A549 (cell line): ENCODE results near the gene ZNF12. TPM values are rescaled to one million over a fixed set of nuclear protein-coding genes. Genes with fewer than 3 reads are reported as not detected.

ENCODE experiments used
- ATAC-seq, 2 experiments: fragments of 200-7000 bp in 1 of 2; fragments of >200 bp in 1 of 2; cut with Nextera tagmentation in 1 of 2; cut with Tn5 transposase in 1 of 2; 3 replicates each; pipeline versions ENCODE4 v1.8.0 to v1.9.1; 2018 to 2020; ENCODE audit warnings: mild to moderate bottlenecking in 1 of 2, moderate library complexity in 1 of 2
- CTCF ChIA-PET: fragments of 300-600 bp; sonication (Branson Sonifier 250); formaldehyde crosslinking; extraction: SDS; loops from one replicate; lab custom pipeline; 2021; ENCODE audit warnings: antibody characterized with exemption, inconsistent platforms; lab: Yijun Ruan, JAX
- POLR2A ChIA-PET: fragments of 350-600 bp; formaldehyde crosslinking; extraction: SDS; loops from one replicate; lab custom pipeline; 2021; ENCODE audit warnings: antibody characterized with exemption, inconsistent platforms; lab: Yijun Ruan, JAX
- DNase-seq, 2 experiments: peaks; one replicate each; pipeline versions ENCODE4 v3.0.0 to v3.0.0-alpha.2; 2011 to 2016; ENCODE audit warnings: low read depth in 1 of 2, low spot score in 1 of 2
- FAIRE-seq: peaks from 2 replicates; lab custom pipeline; 2011; peaks lifted over from hg19 to GRCh38; lab: Jason Lieb, UNC
- H3K27ac ChIP-seq, 2 experiments: fragments of >200 bp; sonication (Bioruptor Twin); formaldehyde crosslinking; 3 replicates each; pipeline ENCODE4 v1.5.1; 2016 to 2017
- H3K4me1 ChIP-seq: fragments of >200 bp; sonication (Bioruptor Twin); formaldehyde crosslinking; 3 replicates; pipeline ENCODE4 v1.6.1; 2016
- H3K4me2 ChIP-seq: fragments of >200 bp; sonication (Bioruptor Twin); formaldehyde crosslinking; 3 replicates; pipeline ENCODE4 v1.6.1; 2016
- H3K4me3 ChIP-seq: fragments of >200 bp; sonication (Bioruptor Twin); formaldehyde crosslinking; 3 replicates; pipeline ENCODE4 v1.5.1; 2016
- H3K9me3 ChIP-seq: fragments of >200 bp; sonication (Bioruptor Twin); formaldehyde crosslinking; 3 replicates; pipeline ENCODE4 v1.6.1; 2016
- ATOH8 ChIP-seq: fragments of 250-450 bp; sonication (Bioruptor Pico); IDR thresholded peaks from 2 replicates; pipeline ENCODE4 v1.5.0; 2020; ENCODE audit warnings: low read depth, mild to moderate bottlenecking, moderate library complexity
- BHLHE40 ChIP-seq: IDR thresholded peaks from 2 replicates; pipeline ENCODE4 v1.6.1; 2012; ENCODE audit warnings: low read depth, low read length, inconsistent platforms
- EHMT2 ChIP-seq: fragments of 200-600 bp; sonication (generic); IDR thresholded peaks from 2 replicates; pipeline ENCODE4 v1.6.1; 2016; ENCODE audit warnings: antibody characterized with exemption, low read depth, mild to moderate bottlenecking, moderate library complexity
- ESRRA ChIP-seq: fragments of 150-350 bp; IDR thresholded peaks from 2 replicates; pipeline ENCODE4 v1.6.1; 2014; ENCODE audit warnings: mild to moderate bottlenecking, low read length, borderline replicate concordance
- GATA3 ChIP-seq: IDR thresholded peaks from 2 replicates; pipeline ENCODE4 v1.6.1; 2012; ENCODE audit warnings: borderline replicate concordance
- HDAC2 ChIP-seq: fragments of 200-600 bp; sonication (generic); IDR thresholded peaks from 2 replicates; pipeline ENCODE4 v1.6.1; 2016
- HOXB13 ChIP-seq: fragments of 250-450 bp; sonication (Bioruptor Pico); IDR thresholded peaks from 2 replicates; pipeline ENCODE4 v1.5.0; 2020; ENCODE audit warnings: low read depth, mild to moderate bottlenecking, moderate library complexity
- JUN ChIP-seq, 2 experiments: fragments of >200 bp; sonication (Bioruptor Twin); formaldehyde crosslinking; IDR thresholded peaks; 2 replicates in 1 of 2; 3 replicates in 1 of 2; pipeline ENCODE4 v1.6.1; 2016 to 2017
- JUNB ChIP-seq: fragments of >200 bp; sonication (Bioruptor Twin); formaldehyde crosslinking; IDR thresholded peaks from 2 replicates; pipeline ENCODE4 v1.6.1; 2016
- KDM1A ChIP-seq: fragments of 200-600 bp; sonication (generic); IDR thresholded peaks from 2 replicates; pipeline ENCODE4 v1.6.1; 2016; ENCODE audit warnings: low read depth, mild to moderate bottlenecking
- MAFK ChIP-seq: fragments of 450-650 bp; IDR thresholded peaks from 2 replicates; pipeline ENCODE4 v1.6.1; 2014; ENCODE audit not compliant: partially characterized antibody
- NPAS2 ChIP-seq: fragments of 250-450 bp; sonication (Bioruptor Pico); IDR thresholded peaks from 2 replicates; pipeline ENCODE4 v1.8.0; 2022; ENCODE audit warnings: mild to moderate bottlenecking, moderate library complexity, borderline replicate concordance
- NR3C1 ChIP-seq: fragments of >200 bp; sonication (Bioruptor Twin); formaldehyde crosslinking; IDR thresholded peaks from 3 replicates; pipeline ENCODE4 v1.6.1; 2017
- PHF8 ChIP-seq: fragments of 200-600 bp; sonication (generic); IDR thresholded peaks from 2 replicates; pipeline ENCODE4 v1.6.1; 2016; ENCODE audit warnings: low read depth, mild to moderate bottlenecking, antibody characterized with exemption, moderate library complexity, borderline replicate concordance
- POLR2AphosphoS2 ChIP-seq: conservative IDR thresholded peaks from 2 replicates; pipeline ENCODE4 v1.6.1; 2012; ENCODE audit warnings: low read length, improper control_type of control experiment, inconsistent platforms
- USF2 ChIP-seq: fragments of 450-650 bp; IDR thresholded peaks from 2 replicates; pipeline ENCODE4 v1.6.1; 2014; ENCODE audit warnings: antibody characterized with exemption
- ZSCAN20 ChIP-seq: fragments of 250-450 bp; sonication (Bioruptor Pico); IDR thresholded peaks from 2 replicates; pipeline ENCODE4 v1.8.0; 2022; ENCODE audit warnings: mild to moderate bottlenecking, moderate library complexity
- WGBS: methylation state at CpG from one replicate; pipeline ENCODE4 v1.1.6; 2017; ENCODE audit errors: missing lambda C conversion rate; 5-methylcytosine and 5-hydroxymethylcytosine counted together
- polyA plus RNA-seq, 4 experiments: library from polyadenylated mRNA; depleted of rRNA in 3 of 4; stranded (reverse); fragments of >200 nt; fragmentation: RNase III in 1 of 4; extraction: RNeasy Plus Mini Kit Qiagen cat#74134 plus additional on column Dnase treatment in 1 of 4; gene quantifications; 2 replicates in 3 of 4; 3 replicates in 1 of 4; pipeline ENCODE4 v1.2.3, GENCODE V29; 2011 to 2017
- TF ChIP-seq, protein P1 (sequence below): fragments of >200 bp; sonication (Bioruptor Twin); formaldehyde crosslinking; IDR thresholded peaks from 2 replicates; pipeline ENCODE4 v1.6.1; 2016
- TF ChIP-seq, protein P2 (sequence below): fragments of 200-600 bp; sonication (generic); IDR thresholded peaks from 2 replicates; pipeline ENCODE4 v1.6.1; 2016; ENCODE audit warnings: antibody characterized with exemption, mild to moderate bottlenecking, moderate library complexity

ZNF12 gene
- polyA plus RNA-seq, 2 of the 4 experiments (the other 2 are of a cell fraction), result 8.8 to 23.9 TPM

DNA sequence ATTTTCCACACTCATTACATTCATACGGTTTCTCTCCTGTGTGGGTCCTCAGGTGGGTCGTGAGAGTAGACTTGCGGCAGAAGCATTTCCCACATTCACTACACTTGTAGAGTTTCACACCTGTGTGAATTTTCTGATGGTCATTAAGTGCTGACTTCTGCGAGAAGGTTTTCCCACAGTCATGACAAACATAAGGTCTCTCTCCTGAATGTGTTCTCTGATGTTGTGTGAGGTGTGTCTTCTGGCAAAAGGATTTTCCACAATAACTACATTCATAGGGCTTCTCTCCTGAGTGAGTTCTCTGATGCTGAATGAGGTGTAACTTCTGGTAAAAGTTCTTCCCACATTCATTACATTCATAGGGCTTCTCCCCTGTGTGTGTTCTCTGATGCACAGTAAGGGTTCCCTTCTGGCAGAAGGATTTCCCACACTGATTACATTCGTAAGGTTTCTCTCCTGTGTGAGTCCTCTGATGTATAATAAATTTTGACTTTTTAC, 15.1 kb downstream of the ZNF12 start:
- H3K4me3 ChIP-seq, result no peak overlapping the region
- CTCF ChIA-PET, result interaction anchor here (0.8 kb wide), 1 partner anchor 13 kb away, joined by 3 read pairs; no protein-coding TSS in a partner anchor
- POLR2A ChIA-PET, result no interaction called here
- WGBS, result 96% methylated on average over 5 of the region's 5 CpGs
- peak in 1 of 2 experiments; percentile 56 for DNase-seq
- peaks cover 100% of the 10 kb centered on the region for H3K9me3 ChIP-seq
- no peak overlapping the region for H3K27ac ChIP-seq
- TF ChIP-seq ATOH8 (CRISPR knock-in tag), result no peak; the same call in 1 of the 2 replicates
- TF ChIP-seq NPAS2 (CRISPR knock-in tag), result no peak
- TF ChIP-seq GATA3, result peak; percentile 43
- TF ChIP-seq, protein P1, sequence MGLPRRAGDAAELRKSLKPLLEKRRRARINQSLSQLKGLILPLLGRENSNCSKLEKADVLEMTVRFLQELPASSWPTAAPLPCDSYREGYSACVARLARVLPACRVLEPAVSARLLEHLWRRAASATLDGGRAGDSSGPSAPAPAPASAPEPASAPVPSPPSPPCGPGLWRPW, result 0 out of 2 replicates have a peak, but pooled peaks have one; percentile 20
- peak; percentile 69; the same call in 1 of the 2 replicates for TF ChIP-seq HDAC2
- peak; percentile 87; the same call in 1 of the 2 replicates for TF ChIP-seq KDM1A
- TF ChIP-seq ZSCAN20 (CRISPR knock-in tag), result no peak
- TF ChIP-seq, protein P2, sequence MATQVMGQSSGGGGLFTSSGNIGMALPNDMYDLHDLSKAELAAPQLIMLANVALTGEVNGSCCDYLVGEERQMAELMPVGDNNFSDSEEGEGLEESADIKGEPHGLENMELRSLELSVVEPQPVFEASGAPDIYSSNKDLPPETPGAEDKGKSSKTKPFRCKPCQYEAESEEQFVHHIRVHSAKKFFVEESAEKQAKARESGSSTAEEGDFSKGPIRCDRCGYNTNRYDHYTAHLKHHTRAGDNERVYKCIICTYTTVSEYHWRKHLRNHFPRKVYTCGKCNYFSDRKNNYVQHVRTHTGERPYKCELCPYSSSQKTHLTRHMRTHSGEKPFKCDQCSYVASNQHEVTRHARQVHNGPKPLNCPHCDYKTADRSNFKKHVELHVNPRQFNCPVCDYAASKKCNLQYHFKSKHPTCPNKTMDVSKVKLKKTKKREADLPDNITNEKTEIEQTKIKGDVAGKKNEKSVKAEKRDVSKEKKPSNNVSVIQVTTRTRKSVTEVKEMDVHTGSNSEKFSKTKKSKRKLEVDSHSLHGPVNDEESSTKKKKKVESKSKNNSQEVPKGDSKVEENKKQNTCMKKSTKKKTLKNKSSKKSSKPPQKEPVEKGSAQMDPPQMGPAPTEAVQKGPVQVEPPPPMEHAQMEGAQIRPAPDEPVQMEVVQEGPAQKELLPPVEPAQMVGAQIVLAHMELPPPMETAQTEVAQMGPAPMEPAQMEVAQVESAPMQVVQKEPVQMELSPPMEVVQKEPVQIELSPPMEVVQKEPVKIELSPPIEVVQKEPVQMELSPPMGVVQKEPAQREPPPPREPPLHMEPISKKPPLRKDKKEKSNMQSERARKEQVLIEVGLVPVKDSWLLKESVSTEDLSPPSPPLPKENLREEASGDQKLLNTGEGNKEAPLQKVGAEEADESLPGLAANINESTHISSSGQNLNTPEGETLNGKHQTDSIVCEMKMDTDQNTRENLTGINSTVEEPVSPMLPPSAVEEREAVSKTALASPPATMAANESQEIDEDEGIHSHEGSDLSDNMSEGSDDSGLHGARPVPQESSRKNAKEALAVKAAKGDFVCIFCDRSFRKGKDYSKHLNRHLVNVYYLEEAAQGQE, result peak; percentile 29; the same call in 1 of the 2 replicates
- TF ChIP-seq JUN (IDR thresholded peaks at IDR 0.05), result 0 out of 5 replicates have a peak, but pooled peaks of 1 of the 2 experiments have one; percentile 23
- TF ChIP-seq MAFK, result no peak
- TF ChIP-seq POLR2AphosphoS2, result peak; percentile 82; the same call in 1 of the 2 replicates
- TF ChIP-seq PHF8, result no peak
- no peak overlapping the region for H3K4me2 ChIP-seq
- ATAC-seq, result 0 out of 6 replicates have a peak, but pooled peaks of 1 of the 2 experiments have one; percentile 47
- FAIRE-seq, result no peak
- H3K4me1 ChIP-seq, result no peaks in the 10 kb centered on the region

DNA sequence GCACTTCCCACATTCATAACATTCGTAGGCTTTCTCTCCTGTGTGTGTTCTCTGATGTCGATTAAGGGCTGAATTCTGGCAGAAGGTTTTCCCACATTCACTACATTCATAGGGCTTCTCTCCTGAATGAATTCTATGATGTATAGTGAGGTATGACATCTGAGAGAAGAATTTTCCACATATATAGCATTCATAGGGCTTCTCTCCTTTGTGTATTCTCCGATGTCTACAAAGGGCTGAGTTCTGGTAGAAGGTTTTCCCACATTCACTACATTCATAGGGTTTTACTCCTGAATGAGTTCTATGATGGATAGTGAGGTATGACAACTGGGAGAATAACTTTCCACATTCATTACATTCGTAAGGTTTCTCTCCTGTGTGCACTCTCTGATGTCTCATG, 15.6 kb downstream of the ZNF12 start:
- TF ChIP-seq PHF8, result no peak
- no peak for TF ChIP-seq EHMT2
- no peak for TF ChIP-seq ESRRA
- no peak for TF ChIP-seq NR3C1
- TF ChIP-seq HOXB13 (CRISPR knock-in tag), result no peak
- TF ChIP-seq GATA3, result peak; percentile 32; the same call in 1 of the 2 replicates
- Histone ChIP-seq H3K27ac (no peak overlapping the region), H3K4me3 (no peak overlapping the region), H3K4me1 (no peaks in the 10 kb centered on the region), H3K4me2 (no peak overlapping the region), H3K9me3 (peaks cover 100% of the 10 kb centered on the region)
- no peak for ATAC-seq
- CTCF ChIA-PET, result no interaction called here
- no peak for DNase-seq
- FAIRE-seq, result no peak
- WGBS, result 96% methylated on average over 4 of the region's 4 CpGs
- POLR2A ChIA-PET, result no interaction called here

GRCh38 chr7:6680146-6680545, 26.6 kb downstream of the ZNF12 start:
- FAIRE-seq, result no peak
- no peaks in the 10 kb centered on the region for H3K4me1 ChIP-seq
- H3K4me3 ChIP-seq, result no peak overlapping the region
- POLR2A ChIA-PET, result no interaction called here
- TF ChIP-seq NPAS2 (CRISPR knock-in tag), result no peak
- no peak for TF ChIP-seq ZSCAN20 (CRISPR knock-in tag)
- TF ChIP-seq USF2, result no peak
- no peak for TF ChIP-seq BHLHE40
- no peak for TF ChIP-seq JUNB
- TF ChIP-seq EHMT2, result no peak
- TF ChIP-seq, all 56 proteins: peak for 0
- 100% methylated on average over 1 of the region's 1 CpG for WGBS
- Histone ChIP-seq H3K4me2 (no peak overlapping the region), H3K9me3 (peaks cover 100% of the 10 kb centered on the region), H3K27ac (no peak overlapping the region)
- no peak; a peak in 1 of 6 replicates for ATAC-seq
- DNase-seq, result no peak
- CTCF ChIA-PET, result interaction anchor here (0.8 to 1.6 kb wide), 2 partner anchors 17 to 21 kb away, joined by 3 to 5 read pairs; no protein-coding TSS in a partner anchor
